ENCODE data around the gene EEF1G. TPM values are rescaled to one million over a fixed set of nuclear protein-coding genes. Genes with fewer than 3 reads are reported as not detected.
A peak's percentile ranks its signal among the peaks of the same experiment; 100 is the strongest.

The EEF1G gene
- total and polyA plus RNA-seq, 9 of the 15 experiments (the other 6 are each of a cell fraction or from before 2014, with no cell fraction given): 985 to 2,349 (median 2,035) TPM

DNA sequence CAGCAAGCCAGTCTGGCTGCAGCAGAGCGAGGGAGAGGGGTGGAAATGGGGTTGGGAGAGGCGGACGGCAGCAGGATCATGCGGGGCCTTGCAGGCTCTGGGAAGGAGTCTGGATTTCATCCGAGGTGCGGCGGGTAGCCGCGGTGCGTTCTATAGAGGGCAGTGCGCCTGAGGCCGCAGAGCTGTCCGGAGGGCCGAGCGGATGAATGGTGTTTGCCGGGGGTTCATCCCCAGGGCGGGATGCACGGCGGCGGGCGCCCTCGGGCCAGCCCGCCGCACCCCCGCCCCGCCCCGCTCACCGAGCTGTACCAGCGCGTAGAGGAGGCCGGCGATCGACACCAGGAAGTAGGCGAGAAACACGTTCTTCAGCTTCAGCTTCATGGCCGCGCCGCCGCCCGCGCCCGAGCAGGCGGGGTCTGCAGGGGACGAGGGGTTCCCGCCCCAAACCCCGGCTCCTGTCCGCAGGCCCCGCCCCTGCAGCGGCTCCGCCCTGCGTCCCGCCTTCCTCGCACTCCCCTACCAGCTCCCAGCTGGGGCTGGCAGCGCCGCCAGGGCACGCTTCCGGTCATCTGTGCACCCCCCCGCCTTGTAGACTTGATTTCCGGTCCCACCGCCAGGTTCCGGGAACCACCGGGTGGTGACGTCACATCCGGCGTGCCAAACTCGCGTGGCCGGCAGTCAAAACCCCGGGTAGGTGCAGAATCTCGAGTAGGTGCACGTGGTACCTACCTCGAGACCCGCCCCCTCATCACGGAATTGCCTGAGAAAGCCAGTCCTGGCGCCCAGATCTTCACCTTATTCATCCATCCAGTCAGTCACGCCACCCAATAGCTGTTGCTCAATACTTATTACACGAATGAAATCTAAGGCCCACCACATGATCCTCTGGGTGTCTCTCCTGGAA, 48.1 kb upstream of the EEF1G start, which contains the start of gene B3GAT3 (continued):
- TF ChIP-seq FOXK2 (conservative IDR thresholded peaks at IDR 0.05 in 1 of 2, IDR thresholded peaks at IDR 0.05 in 1 of 2; ENCODE audit: low read depth in 2 of 2): peak; percentile 67 to 69; a peak in 3 of 4 replicates
- peak; percentile 94 for TF ChIP-seq EP400 (IDR thresholded peaks at IDR 0.05)
- peak; percentile 96 for TF ChIP-seq HNRNPL (IDR thresholded peaks at IDR 0.05; ENCODE audit: low read depth, low read length)
- TF ChIP-seq HDAC2 (IDR thresholded peaks at IDR 0.05): peak; percentile 82
- TF ChIP-seq SMARCB1 (IDR thresholded peaks at IDR 0.05; ENCODE audit: insufficient read length, low read depth): no peak
- peak; percentile 34; the same call in 1 of the 2 replicates for TF ChIP-seq LCOR (CRISPR knock-in tag; IDR thresholded peaks at IDR 0.05)
- no peak for TF ChIP-seq ZBTB8A (IDR thresholded peaks at IDR 0.05; ENCODE audit: partially characterized antibody)
- TF ChIP-seq TOE1 (IDR thresholded peaks at IDR 0.05; ENCODE audit: borderline replicate concordance): peak; percentile 65; the same call in 1 of the 2 replicates
- no peak for TF ChIP-seq TOE1 (CRISPR knock-in tag; IDR thresholded peaks at IDR 0.05; ENCODE audit: borderline replicate concordance, low read depth)
- peak in 1 of 2 experiments; percentile 98; a peak in 2 of 4 replicates for TF ChIP-seq HDAC1 (IDR thresholded peaks at IDR 0.05)
- no peak for TF ChIP-seq YBX1 (IDR thresholded peaks at IDR 0.05)
- TF ChIP-seq TEAD1 (CRISPR knock-in tag; IDR thresholded peaks at IDR 0.05): peak; percentile 11 to 82; a peak in 1 of 4 replicates
- peak; percentile 75 to 78 for TF ChIP-seq NRF1 (conservative IDR thresholded peaks at IDR 0.05 in 1 of 2, IDR thresholded peaks at IDR 0.05 in 1 of 2)
- TF ChIP-seq, protein P1, sequence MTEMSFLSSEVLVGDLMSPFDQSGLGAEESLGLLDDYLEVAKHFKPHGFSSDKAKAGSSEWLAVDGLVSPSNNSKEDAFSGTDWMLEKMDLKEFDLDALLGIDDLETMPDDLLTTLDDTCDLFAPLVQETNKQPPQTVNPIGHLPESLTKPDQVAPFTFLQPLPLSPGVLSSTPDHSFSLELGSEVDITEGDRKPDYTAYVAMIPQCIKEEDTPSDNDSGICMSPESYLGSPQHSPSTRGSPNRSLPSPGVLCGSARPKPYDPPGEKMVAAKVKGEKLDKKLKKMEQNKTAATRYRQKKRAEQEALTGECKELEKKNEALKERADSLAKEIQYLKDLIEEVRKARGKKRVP (CRISPR knock-in tag; IDR thresholded peaks at IDR 0.05): no peak
- TF ChIP-seq SPI1 (IDR thresholded peaks at IDR 0.05; ENCODE audit: borderline replicate concordance, low read depth, low read length): no peak
- TF ChIP-seq, protein P2, sequence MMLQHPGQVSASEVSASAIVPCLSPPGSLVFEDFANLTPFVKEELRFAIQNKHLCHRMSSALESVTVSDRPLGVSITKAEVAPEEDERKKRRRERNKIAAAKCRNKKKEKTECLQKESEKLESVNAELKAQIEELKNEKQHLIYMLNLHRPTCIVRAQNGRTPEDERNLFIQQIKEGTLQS (IDR thresholded peaks at IDR 0.05): peak; percentile 99
- TF ChIP-seq, protein P2 (CRISPR knock-in tag; conservative IDR thresholded peaks at IDR 0.05): peak; percentile 79
- 0 out of 2 replicates have a peak, but pooled peaks have one; percentile 27 for TF ChIP-seq TCF3 (CRISPR knock-in tag; IDR thresholded peaks at IDR 0.05)
- peak; percentile 84 to 88 for TF ChIP-seq MAZ (CRISPR knock-in tag; conservative IDR thresholded peaks at IDR 0.05 in 1 of 2, IDR thresholded peaks at IDR 0.05 in 1 of 2)
- TF ChIP-seq JUNB (CRISPR knock-in tag; conservative IDR thresholded peaks at IDR 0.05): peak; percentile 78
- TF ChIP-seq SIX5 (IDR thresholded peaks at IDR 0.05; ENCODE audit: borderline replicate concordance in 1 of 2, insufficient read depth in 1 of 2, low read depth in 1 of 2, low read length in 2 of 2): no peak
- no peak for TF ChIP-seq MYBL2 (IDR thresholded peaks at IDR 0.05; ENCODE audit: low read depth)
- TF ChIP-seq MYBL2 (CRISPR knock-in tag; IDR thresholded peaks at IDR 0.05; ENCODE audit: borderline replicate concordance): no peak
- peak; percentile 50 for TF ChIP-seq KDM5B (IDR thresholded peaks at IDR 0.05; ENCODE audit: insufficient replicate concordance, low read depth, low read length)
- TF ChIP-seq HNRNPK (IDR thresholded peaks at IDR 0.05; ENCODE audit: low read depth, low read length, poor library complexity, severe bottlenecking): peak; percentile 90

Data from K562 (cell line).